Calu3 (cell line): ENCODE results near the gene SYCP2L. TPM values are rescaled to one million over a fixed set of nuclear protein-coding genes. Genes with fewer than 3 reads are reported as not detected.

ENCODE experiments used
- BruUV-seq: library from RNA; stranded (reverse); fragments of 400-500 nt; replicated peaks from 2 replicates; lab custom pipeline; 2021; lab: Mats Ljungman, UMichigan
- CTCF ChIA-PET: fragments of 300-600 bp; sonication (Branson Sonifier 250); formaldehyde crosslinking; loops from one replicate; lab custom pipeline; 2022; ENCODE audit warnings: antibody characterized with exemption; lab: Charles Lee
- DNase-seq: peaks from one replicate; pipeline ENCODE4 v3.0.0; 2022
- H3K27ac Mint-ChIP-seq: one replicate; pipeline ENCODE4 v1.8.0; 2022; ENCODE audit warnings: mixed read lengths; ENCODE audit not compliant: unreplicated experiment
- H3K27me3 Mint-ChIP-seq: one replicate; pipeline ENCODE4 v1.8.0; 2022; ENCODE audit warnings: mixed read lengths; ENCODE audit not compliant: unreplicated experiment
- H3K36me3 Mint-ChIP-seq: one replicate; pipeline ENCODE4 v1.8.0; 2022; ENCODE audit warnings: mild to moderate bottlenecking, moderate library complexity, mixed read lengths; ENCODE audit not compliant: insufficient read depth, unreplicated experiment
- H3K4me1 Mint-ChIP-seq: one replicate; pipeline ENCODE4 v1.8.0; 2022; ENCODE audit warnings: mild to moderate bottlenecking, low read depth, mixed read lengths; ENCODE audit not compliant: unreplicated experiment
- H3K4me3 Mint-ChIP-seq: one replicate; pipeline ENCODE4 v1.8.0; 2022; ENCODE audit warnings: mild to moderate bottlenecking, low read depth, moderate library complexity, mixed read lengths; ENCODE audit not compliant: unreplicated experiment
- H3K9me3 Mint-ChIP-seq: one replicate; pipeline ENCODE4 v1.8.0; 2022; ENCODE audit warnings: low read depth, mixed read lengths; ENCODE audit not compliant: unreplicated experiment
- CTCF ChIP-seq: fragments of 200-600 bp; IDR thresholded peaks from one replicate; pipeline ENCODE4 v1.8.0; 2022; ENCODE audit warnings: antibody characterized with exemption; ENCODE audit not compliant: unreplicated experiment
- intact Hi-C: fragments of 100-400 bp; cut with micrococcal nuclease; formaldehyde crosslinking; loops from one replicate; pipeline ENCODE4 v1.10.0; 2022; ENCODE audit not compliant: unreplicated experiment
- total RNA-seq: library from RNA; stranded (reverse); gene quantifications from 2 replicates; pipeline ENCODE4 v1.2.3, GENCODE V29; 2022

Gene SYCP2L
- total RNA-seq, 1 experiment from 2014 or later: not detected

DNA sequence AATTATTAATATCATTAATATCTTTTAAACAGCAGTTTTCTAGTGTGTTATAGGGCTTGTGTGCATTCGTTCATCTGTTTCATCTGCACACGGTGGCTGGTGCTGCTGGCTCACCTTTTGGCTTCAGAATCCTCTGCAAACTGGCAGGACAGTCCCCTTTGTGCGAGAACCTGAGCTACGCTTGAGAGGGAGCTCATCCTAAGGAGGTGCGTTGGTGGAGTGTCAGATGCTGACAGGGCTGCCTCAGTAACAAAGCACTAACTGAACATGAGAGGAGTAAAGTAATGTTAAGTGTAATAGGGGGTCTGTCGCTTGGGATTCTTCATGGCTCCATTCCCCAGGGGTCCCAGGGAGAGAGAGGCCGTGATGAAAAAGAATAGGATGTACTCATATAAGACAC, 134.9 kb downstream of the SYCP2L start:
- no peak overlapping the region for H3K27ac Mint-ChIP-seq
- no peaks in the 10 kb centered on the region for H3K27me3 Mint-ChIP-seq
- no peaks in the 10 kb centered on the region for H3K9me3 Mint-ChIP-seq
- no peak for TF ChIP-seq CTCF
- H3K36me3 Mint-ChIP-seq: no peaks in the 10 kb centered on the region
- DNase-seq: no peak
- no peak overlapping the region for H3K4me3 Mint-ChIP-seq
- no TSS peak for BruUV-seq
- intact Hi-C loops: no loop called here
- no peaks in the 10 kb centered on the region for H3K4me1 Mint-ChIP-seq
- CTCF ChIA-PET: no interaction called here

GRCh38 chr6:11023032-11023431, 136.2 kb downstream of the SYCP2L start:
- DNase-seq: no peak
- intact Hi-C loops: no loop called here
- Mint-ChIP-seq H3K27me3 (no peaks in the 10 kb centered on the region), H3K4me1 (no peaks in the 10 kb centered on the region), H3K27ac (no peak overlapping the region), H3K36me3 (no peaks in the 10 kb centered on the region), H3K9me3 (no peaks in the 10 kb centered on the region), H3K4me3 (no peak overlapping the region)
- no peak for TF ChIP-seq CTCF
- no TSS peak for BruUV-seq
- CTCF ChIA-PET: no interaction called here

Other genes starting within 250 kb of the SYCP2L start
- not detected in 2 replicates for gene C6orf52, start 192.4 kb upstream of the SYCP2L start, total RNA-seq
- gene PAK1IP1, start 192.1 kb upstream of the SYCP2L start, total RNA-seq: 14.3 and 15.8 TPM in 2 replicates
- gene TMEM14C, start 164.0 kb upstream of the SYCP2L start, total RNA-seq: 53.4 and 53.6 TPM in 2 replicates
- 50.4 and 63.9 TPM in 2 replicates for gene TMEM14B, start 139.2 kb upstream of the SYCP2L start, total RNA-seq
- 0.27 and 0.35 TPM in 2 replicates for gene MAK, start 48.5 kb upstream of the SYCP2L start, total RNA-seq
- gene GCM2, start 5.0 kb upstream of the SYCP2L start, total RNA-seq: not detected in 2 replicates
- 0.20 and 0.47 TPM in 2 replicates for gene ELOVL2, start 157.3 kb downstream of the SYCP2L start, total RNA-seq
- 9.8 and 10.5 TPM in 2 replicates for gene SMIM13, start 206.8 kb downstream of the SYCP2L start, total RNA-seq
- not detected in 2 replicates for gene ERVFRD-1, start 224.7 kb downstream of the SYCP2L start, total RNA-seq